SH-SY5Y (cell line): ENCODE measurements around the gene TMEM45A.

Source experiments
- GATA2 ChIP-seq: IDR thresholded peaks from 2 replicates; pipeline ENCODE4 v1.6.1; 2011; ENCODE audit warnings: mild to moderate bottlenecking, low read depth, low read length
- GATA3 ChIP-seq: IDR thresholded peaks from 2 replicates; pipeline ENCODE4 v1.6.1; 2011; ENCODE audit warnings: low read depth, mild to moderate bottlenecking, low read length, moderate library complexity

DNA sequence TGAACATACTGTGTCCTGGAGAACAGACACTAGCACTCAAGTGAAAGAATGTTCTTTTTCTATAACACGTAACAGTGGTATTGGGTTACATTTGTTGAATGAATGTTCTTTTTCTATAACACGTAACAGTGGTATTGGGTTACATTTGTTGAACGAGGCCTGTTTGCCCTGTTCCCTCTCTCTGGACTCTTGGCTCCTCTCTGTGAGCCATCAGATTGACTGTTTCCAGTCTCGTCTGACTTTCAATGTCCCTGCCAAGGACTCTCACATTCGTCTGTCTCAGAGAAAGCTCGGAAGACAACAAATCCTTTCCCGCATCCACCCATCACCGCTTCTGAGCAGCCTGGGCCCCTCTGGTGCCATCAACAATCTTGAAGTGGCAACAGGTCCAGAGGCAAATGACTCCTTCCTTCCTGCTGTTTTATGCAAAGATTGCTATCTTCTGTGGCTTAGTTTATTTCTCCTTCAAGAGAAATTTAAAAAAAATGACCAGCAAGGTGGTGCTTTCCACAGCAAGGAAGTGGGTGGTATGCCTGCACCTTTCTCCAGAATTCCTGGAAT is 8.0 kb downstream of the TMEM45A start:
- TF ChIP-seq GATA3 (no peak), GATA2 (no peak)
